Hindlimb muscle (tissue), 1 donor: ENCODE measurements around the gene TIMM10. TPM values are rescaled to one million over a fixed set of nuclear protein-coding genes. Genes with fewer than 3 reads are reported as not detected.
A peak's percentile ranks its signal among the peaks of the same experiment; 100 is the strongest.

ENCODE experiments used
- DNase-seq: peaks from one replicate; pipeline ENCODE4 v3.0.0-alpha.2; 2013
- polyA plus RNA-seq: library from polyadenylated mRNA; unstranded; fragments of 120-200 nt; gene quantifications from one replicate; pipeline ENCODE4 v1.2.1, GENCODE V29; 2013; ENCODE audit not compliant: insufficient read length

Gene TIMM10, protein sequence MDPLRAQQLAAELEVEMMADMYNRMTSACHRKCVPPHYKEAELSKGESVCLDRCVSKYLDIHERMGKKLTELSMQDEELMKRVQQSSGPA
- polyA plus RNA-seq, result 32.9 TPM

GRCh38 chr11:57530596-57531507, at the start of gene TIMM10:
Gene TIMM10 (minus strand): TSS chr11:57530754. CDS start chr11:57530189, 565 bp downstream.
- DNase-seq, result peak; percentile 91

GRCh38 chr11:57574061-57574460, 43.5 kb upstream of the TIMM10 start:
- DNase-seq, result no peak

DNA sequence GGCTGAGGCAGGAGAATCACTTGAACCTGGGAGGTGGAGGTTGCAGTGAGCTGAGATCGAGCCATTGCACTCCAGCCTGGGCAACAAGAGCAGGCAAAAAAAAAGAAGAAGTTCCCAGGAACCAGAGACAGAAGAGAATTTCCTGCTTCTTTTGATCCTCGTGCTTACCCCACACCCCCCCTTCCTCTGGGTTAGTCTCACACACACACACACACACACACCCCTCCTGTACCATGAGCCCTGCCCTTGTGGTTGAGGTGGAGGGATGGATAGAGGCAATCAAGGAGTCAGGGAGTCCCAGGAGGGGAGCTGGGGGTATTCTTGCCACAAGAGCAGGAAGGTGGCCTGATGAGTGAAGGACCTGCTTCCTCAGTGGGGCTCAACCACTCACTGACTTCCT, 41.1 kb upstream of the TIMM10 start:
- no peak for DNase-seq

DNA sequence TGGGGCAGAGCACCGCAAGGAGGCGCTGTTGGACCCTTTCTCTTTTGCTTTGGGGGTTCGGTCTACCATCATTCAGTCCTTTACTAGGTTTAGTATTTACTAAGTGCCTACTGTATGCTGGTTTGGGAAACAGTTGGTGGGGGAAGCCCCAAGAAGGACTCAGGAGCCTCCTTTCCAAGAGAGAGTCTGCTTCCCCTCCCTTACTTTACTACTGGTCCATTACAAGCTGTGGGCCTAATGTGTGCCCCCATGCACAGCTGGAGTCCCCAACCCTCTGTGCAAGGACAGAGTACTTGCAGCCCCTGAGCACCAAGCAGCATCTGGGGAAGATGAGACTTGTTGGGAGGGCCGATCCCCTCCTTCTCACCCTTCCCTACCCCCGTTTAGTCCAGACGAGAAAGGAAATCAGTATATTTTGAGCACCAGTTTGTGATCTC, 37.8 kb upstream of the TIMM10 start:
- DNase-seq, result peak; percentile 87

- peak; percentile 68 for DNase-seq
Observed at GRCh38 chr11:57567515-57568329, 37.2 kb upstream of the TIMM10 start, which contains the start of gene UBE2L6. Gene UBE2L6 (minus strand): TSS chr11:57567672. CDS start chr11:57567611, 61 bp downstream.

GRCh38 chr11:57566905-57567514, 36.5 kb upstream of the TIMM10 start:
- peak; percentile 32 for DNase-seq

- DNase-seq, result peak; percentile 27
Observed at GRCh38 chr11:57566005-57566904, 35.7 kb upstream of the TIMM10 start.

GRCh38 chr11:57562596-57562995, 32.0 kb upstream of the TIMM10 start:
- DNase-seq, result no peak

GRCh38 chr11:57560146-57560545, 29.6 kb upstream of the TIMM10 start:
- no peak for DNase-seq

- no peak for DNase-seq
Observed at GRCh38 chr11:57556041-57556440, 25.5 kb upstream of the TIMM10 start.

DNA sequence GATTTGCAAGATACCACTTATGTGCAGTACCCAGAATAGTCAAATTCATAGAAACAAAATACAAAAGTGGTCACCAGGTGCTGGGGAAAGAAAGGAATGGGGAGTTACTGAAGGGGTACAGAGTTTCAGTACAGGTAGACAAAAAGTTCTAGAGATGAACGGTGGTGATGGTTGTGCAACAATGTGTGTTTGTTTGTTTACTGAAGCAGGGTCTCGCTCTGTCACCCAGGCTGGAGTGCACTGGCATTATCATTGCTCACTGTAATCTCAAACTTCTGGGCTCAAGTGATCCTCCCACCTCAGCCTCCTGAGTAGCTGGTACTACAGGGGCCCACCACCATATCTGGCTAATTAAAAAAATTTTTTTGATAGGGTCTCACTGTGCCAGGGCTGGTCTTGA, 24.8 kb upstream of the TIMM10 start:
- no peak for DNase-seq

DNA sequence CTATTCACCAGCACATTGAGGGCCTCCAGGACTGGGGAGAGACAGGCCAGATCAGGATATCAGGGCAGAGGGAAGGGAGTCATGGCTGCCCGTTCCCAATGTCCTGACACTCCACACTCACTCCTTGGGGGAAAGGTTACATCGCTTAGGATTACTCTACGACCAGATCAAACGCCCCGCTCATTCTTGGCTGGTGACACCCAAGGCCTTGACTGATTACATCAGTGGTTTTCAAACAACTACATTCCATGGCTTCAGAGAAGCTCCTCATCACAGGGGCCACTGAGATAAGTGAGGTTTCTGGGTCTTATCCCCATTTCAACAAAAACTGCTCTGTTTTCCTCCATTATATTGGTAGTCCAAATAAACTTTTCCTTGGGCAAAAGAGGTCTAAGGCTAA, 21.9 kb upstream of the TIMM10 start:
- DNase-seq, result no peak

DNA sequence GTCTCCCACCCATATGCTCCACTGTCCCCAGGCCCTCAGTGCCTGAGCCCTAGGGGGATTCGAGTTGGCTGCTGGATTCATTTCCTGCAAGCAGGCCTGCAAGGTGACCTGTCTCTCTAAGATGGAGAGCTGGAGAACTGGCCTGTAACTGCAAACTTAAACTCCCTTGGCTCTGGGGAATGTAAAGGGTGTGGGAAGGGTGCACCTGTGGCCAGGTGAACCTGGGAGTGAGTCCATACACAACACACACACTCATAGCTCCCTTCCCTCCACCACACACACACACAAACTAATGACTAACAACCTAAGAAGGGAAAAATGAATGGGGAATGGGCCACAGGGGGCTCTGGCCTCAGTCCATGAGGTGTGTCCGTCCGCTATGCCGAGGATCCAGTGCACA, 21.4 kb upstream of the TIMM10 start:
- no peak for DNase-seq

DNA sequence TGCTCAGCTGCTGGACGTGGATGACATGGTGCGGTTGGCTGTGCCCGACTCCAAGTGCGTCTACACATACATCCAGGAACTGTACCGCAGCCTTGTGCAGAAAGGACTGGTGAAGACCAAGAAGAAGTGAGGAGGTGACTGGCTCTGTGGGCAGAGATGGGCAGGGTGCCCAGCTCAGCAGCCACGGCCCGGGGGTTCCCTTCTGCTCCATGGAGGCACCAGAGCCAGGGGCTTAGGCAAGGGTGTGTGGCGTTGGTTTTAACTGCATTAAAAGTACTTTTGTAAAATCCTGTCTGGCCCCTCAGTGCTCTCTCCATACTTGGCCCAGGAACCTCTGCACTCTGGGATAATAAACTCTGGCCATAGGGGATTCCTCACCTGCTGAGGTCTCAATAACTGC, 19.4 kb upstream of the TIMM10 start:
- no peak for DNase-seq

DNA sequence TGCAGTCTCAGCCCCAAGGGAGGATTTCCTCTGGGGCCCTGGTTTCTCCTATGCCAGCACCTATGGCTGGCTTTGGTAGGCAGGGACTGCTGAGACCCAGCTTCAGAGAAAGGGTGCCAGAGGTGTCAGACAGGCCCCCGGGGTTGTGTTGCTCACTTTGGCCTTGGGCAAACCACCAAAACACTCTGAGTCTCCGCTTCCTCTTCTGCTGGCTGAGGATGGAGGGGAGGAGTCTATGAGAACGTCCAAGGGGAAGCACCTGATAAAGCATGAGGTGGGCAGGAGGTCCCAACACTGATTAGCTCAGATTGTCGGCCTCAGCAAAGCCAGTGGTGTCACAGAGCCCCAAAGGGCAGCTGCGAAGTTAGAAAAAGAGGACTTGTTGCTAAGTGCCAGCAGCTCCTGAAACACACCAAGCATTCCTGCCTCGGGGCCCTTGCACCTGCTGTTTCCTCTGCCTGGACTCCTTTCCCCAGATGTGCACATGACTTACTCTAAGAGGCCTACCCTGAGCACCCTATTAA, 17.4 kb upstream of the TIMM10 start:
- DNase-seq, result no peak

DNA sequence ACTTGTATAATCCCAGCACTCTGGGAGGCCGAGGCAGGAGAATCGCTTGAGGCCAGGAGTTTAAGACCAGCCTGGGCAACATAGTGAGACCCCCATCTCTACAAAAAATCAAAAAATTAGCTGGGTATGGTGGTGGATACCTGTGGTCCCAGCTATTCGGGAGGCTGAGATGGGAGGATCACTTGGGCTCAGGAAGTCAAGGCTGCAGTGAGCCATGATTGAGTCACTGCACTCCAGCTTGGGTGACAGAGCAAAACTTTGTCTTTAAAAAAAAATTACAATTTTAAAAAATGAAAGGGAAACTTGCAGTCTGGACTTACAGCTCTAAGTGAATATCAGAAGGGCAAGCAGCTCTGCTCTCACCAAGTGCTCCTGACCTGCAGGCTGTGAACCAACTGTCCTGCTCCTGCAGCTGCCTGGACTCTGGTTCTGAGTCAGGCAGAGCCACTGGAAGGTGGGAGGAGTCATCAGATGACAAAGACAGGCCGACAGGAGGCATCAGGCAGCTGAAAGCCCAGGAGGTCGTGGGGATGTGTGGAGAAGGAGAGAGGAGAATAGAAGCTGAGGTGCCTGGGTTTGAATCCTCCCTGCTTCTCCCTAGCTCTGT, 16.4 kb upstream of the TIMM10 start:
- DNase-seq, result no peak

GRCh38 chr11:57546451-57546850, 15.9 kb upstream of the TIMM10 start:
- no peak for DNase-seq

- DNase-seq, result no peak
Observed at GRCh38 chr11:57545883-57546282, 15.3 kb upstream of the TIMM10 start.

DNA sequence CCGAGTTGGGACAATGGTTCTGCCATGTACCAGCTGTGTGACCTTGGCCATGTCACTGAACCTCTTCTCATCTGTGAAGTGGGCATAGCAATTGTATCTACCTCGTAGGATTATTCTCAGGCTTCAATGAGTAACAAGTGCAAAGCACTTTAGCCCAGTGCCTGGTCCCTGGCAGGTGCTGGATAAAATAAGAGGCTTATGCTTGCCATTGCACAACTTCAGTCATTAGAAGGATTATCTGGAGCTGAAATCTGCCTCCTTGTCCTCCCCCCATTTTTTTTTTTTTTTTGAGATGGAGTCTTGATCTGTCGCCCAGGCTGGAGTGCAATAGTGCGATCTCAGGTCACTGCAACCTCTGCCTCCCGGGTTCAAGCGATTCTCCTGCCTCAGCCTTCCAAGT, 14.0 kb upstream of the TIMM10 start:
- no peak for DNase-seq

DNA sequence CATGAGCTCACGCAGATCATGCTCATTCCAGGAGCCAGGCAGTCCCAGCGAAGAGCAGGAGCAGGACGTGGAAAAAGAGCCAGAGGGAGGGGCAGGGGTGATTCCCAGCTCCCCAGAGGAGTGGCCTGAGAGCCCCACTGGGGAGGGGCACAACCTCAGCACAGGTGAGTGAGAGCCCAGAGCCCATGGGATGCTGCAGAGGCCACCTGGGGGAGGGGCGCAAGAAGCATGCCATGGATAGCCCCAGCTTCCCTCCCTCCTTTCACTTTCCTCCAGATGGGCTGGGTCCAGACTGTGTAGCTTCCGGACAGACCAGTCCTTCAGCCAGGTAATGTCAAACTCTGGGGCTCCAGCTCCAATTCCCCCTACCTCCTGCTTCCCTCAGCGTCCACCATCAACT, 13.0 kb upstream of the TIMM10 start:
- no peak for DNase-seq

DNA sequence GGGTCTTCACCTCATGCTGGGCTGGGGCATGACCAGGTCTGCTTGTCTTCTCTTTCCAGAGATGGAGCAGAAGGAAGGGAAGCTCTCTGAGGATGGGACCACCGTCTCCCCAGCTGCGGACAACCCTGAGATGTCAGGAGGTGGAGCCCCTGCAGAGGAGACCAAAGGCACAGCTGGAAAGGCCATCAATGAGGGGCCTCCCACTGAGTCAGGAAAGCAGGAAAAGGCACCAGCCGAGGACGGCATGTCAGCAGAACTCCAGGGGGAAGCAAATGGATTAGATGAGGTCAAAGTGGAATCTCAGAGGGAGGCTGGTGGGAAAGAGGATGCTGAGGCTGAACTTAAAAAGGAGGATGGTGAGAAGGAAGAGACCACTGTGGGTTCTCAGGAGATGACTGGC, 12.0 kb upstream of the TIMM10 start:
- no peak for DNase-seq
